ENCODE data around the gene SH2B3.

DNA sequence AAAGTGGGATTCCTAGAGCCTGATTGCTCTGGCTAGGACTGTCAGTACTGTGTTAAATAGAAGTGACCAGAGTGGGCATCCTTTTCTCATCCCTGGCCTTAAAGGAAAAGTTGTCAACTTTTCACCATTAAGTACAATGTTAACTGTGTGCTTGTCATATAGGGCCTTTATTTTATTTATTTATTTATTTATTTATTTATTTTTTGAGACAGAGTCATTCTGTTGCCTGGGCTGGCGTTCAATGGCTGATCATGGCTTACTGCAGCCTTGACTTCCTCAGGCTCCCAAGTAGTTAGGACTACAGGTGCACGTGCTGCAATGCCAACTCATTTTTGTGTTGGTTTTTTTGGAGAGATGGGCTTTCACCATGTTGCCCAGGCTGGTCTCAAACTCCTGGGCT, 11.6 kb downstream of the SH2B3 start:
- TF ChIP-seq EZH2 (IDR thresholded peaks at IDR 0.05; ENCODE audit: insufficient read depth, poor library complexity, severe bottlenecking) (no peak), EZH2phosphoT487 (IDR thresholded peaks at IDR 0.05; ENCODE audit: insufficient read depth, low read depth) (no peak)

Data from GM23248 (cell line).